ENCODE measurements around the gene IRF3. TPM values are rescaled to one million over a fixed set of nuclear protein-coding genes. Genes with fewer than 3 reads are reported as not detected.

Gene IRF3
- total RNA-seq, 1 experiment from 2014 or later = 205 TPM

DNA sequence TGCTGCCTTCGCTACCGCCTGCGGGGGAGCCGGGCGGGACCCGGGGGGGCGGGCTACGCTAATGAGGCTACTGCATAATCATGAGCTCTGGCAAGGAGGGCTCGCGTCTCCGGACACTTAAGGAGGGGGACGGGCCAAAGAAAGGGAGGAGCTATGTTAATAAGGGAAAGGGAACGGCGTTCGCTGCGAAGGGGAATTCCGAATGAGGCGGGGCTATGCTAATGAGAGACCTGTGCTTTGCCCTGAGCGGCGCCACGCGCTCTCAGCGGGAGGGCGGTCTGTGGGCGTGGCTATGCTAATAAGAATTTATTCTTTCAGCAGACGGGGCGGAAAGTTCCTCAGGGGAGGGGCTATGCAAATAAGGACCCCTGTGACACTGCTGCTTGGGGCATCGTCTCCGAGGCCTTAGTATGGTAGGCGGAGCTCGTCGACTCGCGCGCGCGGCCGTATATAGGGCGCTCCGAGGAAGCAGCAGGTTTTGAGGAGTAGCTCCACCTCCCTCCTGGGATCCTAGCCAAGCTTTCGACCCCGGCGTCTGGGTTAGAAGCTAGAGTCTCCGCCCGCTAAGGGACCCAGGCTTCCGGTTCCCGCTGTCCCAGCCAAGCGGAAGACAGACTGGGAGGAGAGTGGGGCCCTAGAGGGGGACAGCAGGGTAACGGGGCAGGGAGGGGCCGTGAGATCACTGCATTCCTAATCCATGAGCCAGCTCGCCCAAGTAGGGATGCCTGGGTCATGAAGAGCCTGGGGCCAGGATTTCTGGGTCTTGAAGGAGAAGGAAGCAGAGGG, 25.4 kb downstream of the IRF3 start, which contains the start of gene RRAS:
Gene RRAS, minus strand, starts transcription at position 31 of the 786 bp plus-strand sequence. CDS start 45 bp downstream, outside the sequence.
- no peak within 1 kb of the TSS for H2BK15ac ChIP-seq (ENCODE audit: low read depth, low read length)
- H3K56ac ChIP-seq (ENCODE audit: insufficient read length, low read depth, low read length) = no peak within 1 kb of the TSS
- H3K14ac ChIP-seq (ENCODE audit: insufficient read depth, low read length) = peak within 1 kb of the TSS; percentile 81
- no peaks in the 10 kb centered on the region; the same call in 1 of the 2 replicates for H3K4me1 ChIP-seq (ENCODE audit: insufficient read depth, low read length)
- H2BK5ac ChIP-seq (ENCODE audit: insufficient read length, low read length) = peak within 1 kb of the TSS; percentile 83
- peak; percentile 99 for DNase-seq
- no peak for TF ChIP-seq CTCF (conservative IDR thresholded peaks at IDR 0.05)
- peak within 1 kb of the TSS; percentile 91 for H3K4me2 ChIP-seq (ENCODE audit: insufficient read depth, insufficient read length, low read length)
- peak within 1 kb of the TSS; percentile 94 to 99 for H3K4me3 Mint-ChIP-seq
- H4K91ac ChIP-seq (ENCODE audit: insufficient read length, low read depth, low read length) = no peak within 1 kb of the TSS
- no peaks in the 10 kb centered on the region; a peak in 1 of 5 replicates for H3K9me3 Mint-ChIP-seq
- peaks cover 21% of the 10 kb centered on the region for H3K27me3 Mint-ChIP-seq (ENCODE audit: low read depth)
- H3K23ac ChIP-seq (ENCODE audit: insufficient read length, low read depth, low read length) = no peak within 1 kb of the TSS
- peaks cover 10% of the 10 kb centered on the region for H3K79me1 ChIP-seq (ENCODE audit: insufficient read depth, low read depth, low read length, poor library complexity, severe bottlenecking)
- H3K18ac ChIP-seq (ENCODE audit: insufficient read length, low read depth, low read length) = peak within 1 kb of the TSS; percentile 87
- H3K9ac ChIP-seq (ENCODE audit: extremely low read depth, insufficient read length, low read length) = peak within 1 kb of the TSS; percentile 74
- H3K36me3 Mint-ChIP-seq (ENCODE audit: insufficient read depth in 1 of 3, low read depth in 3 of 3) = peaks cover 5 to 17% (median 7%) of the 10 kb centered on the region in 3 experiments; a peak in 6 of 7 replicates
- H3K9me3 ChIP-seq (ENCODE audit: control insufficient read depth, low read depth, low read length) = no peaks in the 10 kb centered on the region
- H2AK5ac ChIP-seq (ENCODE audit: insufficient read length, low read length) = no peak within 1 kb of the TSS
- H4K5ac ChIP-seq (ENCODE audit: insufficient read length, low read depth, low read length) = no peak within 1 kb of the TSS
- no peaks in the 10 kb centered on the region for H4K20me1 ChIP-seq (ENCODE audit: control insufficient read depth, insufficient read depth, insufficient read length)
- H2BK12ac ChIP-seq (ENCODE audit: insufficient read length, low read depth, low read length) = peak within 1 kb of the TSS; percentile 29
- no peak within 1 kb of the TSS for H4K8ac ChIP-seq (replicated peaks; ENCODE audit: insufficient read length, low read depth, low read length)
- peak within 1 kb of the TSS; percentile 62 for H2BK120ac ChIP-seq (ENCODE audit: low read depth, low read length, poor library complexity, severe bottlenecking)
- H2BK20ac ChIP-seq (ENCODE audit: low read depth, low read length, poor library complexity, severe bottlenecking) = no peak within 1 kb of the TSS
- H3K79me2 ChIP-seq (ENCODE audit: insufficient read depth, low read length) = peaks cover 9% of the 10 kb centered on the region
- no peaks in the 10 kb centered on the region for H3K27me3 ChIP-seq (ENCODE audit: insufficient read depth, low read length)
- H3K23me2 ChIP-seq (ENCODE audit: insufficient read length, low read depth, low read length, poor library complexity, severe bottlenecking) = peaks cover 18% of the 10 kb centered on the region
- H3K4me1 Mint-ChIP-seq = peaks cover 60 to 77% of the 10 kb centered on the region in 2 experiments
- peak within 1 kb of the TSS; percentile 85 for H3T11ph ChIP-seq (ENCODE audit: low read length)
- peak within 1 kb of the TSS; percentile 89 for H3K27ac ChIP-seq (ENCODE audit: insufficient read length, low read depth, low read length)
- no peak within 1 kb of the TSS for H2AFZ ChIP-seq (ENCODE audit: low read length)
- peak within 1 kb of the TSS; percentile 63; the same call in 1 of the 2 replicates for H3K4ac ChIP-seq (ENCODE audit: low read depth, low read length)
- peak within 1 kb of the TSS; percentile 99 to 100 (median 100) for H3K27ac Mint-ChIP-seq
- WGBS (ENCODE audit: extremely low coverage, insufficient read length, low lambda C conversion rate) = no CpG with 5 or more reads among the region's 51 CpGs
